ENCODE measurements around the gene KRTAP4-9. TPM values are rescaled to one million over a fixed set of nuclear protein-coding genes. Genes with fewer than 3 reads are reported as not detected.
"Not testable (repeated sequence)": the region's sequence is repeated elsewhere in the genome, so short reads cannot be mapped to it uniquely, and the experiment has no call there.

The KRTAP4-9 gene
- total RNA-seq (2022) (not detected in 2 replicates), Bru-seq, nascent RNA (not detected), BruChase-seq, experiment 1, labeled RNA remaining after a 2-hour chase (not detected), BruChase-seq, experiment 2, labeled RNA remaining after a 6-hour chase (percentile 18 among the genes with signal in this experiment)
- long read RNA-seq: 0 reads

DNA sequence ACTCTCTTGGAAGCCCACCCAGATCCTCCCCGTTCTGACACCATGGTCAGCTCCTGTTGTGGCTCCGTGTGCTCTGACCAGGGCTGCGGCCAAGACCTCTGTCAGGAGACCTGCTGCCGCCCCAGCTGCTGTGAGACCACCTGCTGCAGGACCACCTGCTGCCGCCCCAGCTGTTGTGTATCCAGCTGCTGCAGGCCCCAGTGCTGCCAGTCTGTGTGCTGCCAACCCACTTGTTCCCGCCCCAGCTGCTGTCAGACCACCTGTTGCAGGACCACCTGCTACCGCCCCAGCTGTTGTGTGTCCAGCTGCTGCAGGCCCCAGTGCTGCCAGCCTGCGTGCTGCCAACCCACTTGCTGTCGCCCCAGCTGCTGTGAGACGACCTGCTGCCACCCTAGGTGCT, at the start of gene KRTAP4-9:
TSS of gene KRTAP4-9 (plus strand) at position 43 of the 400 bp plus-strand sequence. CDS start at position 43, 0 bp downstream.
- H3K4me3 Mint-ChIP-seq (ENCODE audit: unreplicated experiment); BruUV-seq (replicated peaks); DNase-seq; H3K27me3 Mint-ChIP-seq (ENCODE audit: insufficient read depth, unreplicated experiment); H3K27me3 ChIP-seq (replicated peaks; ENCODE audit: control insufficient read depth, insufficient read depth, low read length); POLR2A ChIA-PET; H3K36me3 Mint-ChIP-seq (ENCODE audit: insufficient read depth, unreplicated experiment); H3K4me3 ChIP-seq (ENCODE audit: low read depth, low read length); intact Hi-C loops (cut with micrococcal nuclease; ENCODE audit: unreplicated experiment); H3K27ac Mint-ChIP-seq (ENCODE audit: unreplicated experiment); CTCF ChIA-PET; H3K4me1 ChIP-seq; H3K36me3 ChIP-seq (ENCODE audit: control insufficient read depth, insufficient read depth, low read length); H3K4me1 Mint-ChIP-seq (ENCODE audit: low read depth, unreplicated experiment); H3K9me3 ChIP-seq: not testable (repeated sequence)
- peaks cover 14% of the 10 kb centered on the region for H3K9me3 Mint-ChIP-seq (ENCODE audit: unreplicated experiment)

DNA sequence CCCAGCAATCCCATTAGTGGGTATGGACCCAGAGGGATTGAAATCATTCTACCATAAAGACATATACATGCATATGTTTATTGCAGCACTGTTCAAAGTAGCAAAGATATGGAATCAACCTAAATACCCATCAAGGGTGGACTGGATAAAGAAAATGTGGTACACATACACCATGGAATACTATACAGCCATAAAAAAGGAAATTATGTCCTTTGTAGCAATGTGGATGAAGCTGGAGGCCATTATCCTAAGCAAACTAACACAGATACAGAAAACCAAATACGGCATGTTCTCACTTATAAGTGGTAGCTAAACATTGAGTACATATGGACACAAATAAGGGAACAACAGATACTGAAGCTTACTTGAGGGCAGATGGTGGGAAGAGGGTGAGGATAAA, 47.6 kb upstream of the KRTAP4-9 start:
- no TSS peak for BruUV-seq (replicated peaks)
- H3K27ac Mint-ChIP-seq (ENCODE audit: unreplicated experiment): peak overlapping the region; percentile 76
- H3K9me3 Mint-ChIP-seq (ENCODE audit: unreplicated experiment): peaks cover 10% of the 10 kb centered on the region
- intact Hi-C loops (cut with micrococcal nuclease; ENCODE audit: unreplicated experiment): no loop called here
- Histone ChIP-seq H3K36me3 (ENCODE audit: control insufficient read depth, insufficient read depth, low read length) (no peaks in the 10 kb centered on the region), H3K4me1 (peaks cover 53% of the 10 kb centered on the region), H3K27me3 (replicated peaks; ENCODE audit: control insufficient read depth, insufficient read depth, low read length) (no peaks in the 10 kb centered on the region), H3K9me3 (peaks cover 13% of the 10 kb centered on the region), H3K4me3 (ENCODE audit: low read depth, low read length) (no peak overlapping the region)
- peaks cover 13% of the 10 kb centered on the region for H3K36me3 Mint-ChIP-seq (ENCODE audit: insufficient read depth, unreplicated experiment)
- no peak overlapping the region for H3K4me3 Mint-ChIP-seq (ENCODE audit: unreplicated experiment)
- TF ChIP-seq, protein P1, sequence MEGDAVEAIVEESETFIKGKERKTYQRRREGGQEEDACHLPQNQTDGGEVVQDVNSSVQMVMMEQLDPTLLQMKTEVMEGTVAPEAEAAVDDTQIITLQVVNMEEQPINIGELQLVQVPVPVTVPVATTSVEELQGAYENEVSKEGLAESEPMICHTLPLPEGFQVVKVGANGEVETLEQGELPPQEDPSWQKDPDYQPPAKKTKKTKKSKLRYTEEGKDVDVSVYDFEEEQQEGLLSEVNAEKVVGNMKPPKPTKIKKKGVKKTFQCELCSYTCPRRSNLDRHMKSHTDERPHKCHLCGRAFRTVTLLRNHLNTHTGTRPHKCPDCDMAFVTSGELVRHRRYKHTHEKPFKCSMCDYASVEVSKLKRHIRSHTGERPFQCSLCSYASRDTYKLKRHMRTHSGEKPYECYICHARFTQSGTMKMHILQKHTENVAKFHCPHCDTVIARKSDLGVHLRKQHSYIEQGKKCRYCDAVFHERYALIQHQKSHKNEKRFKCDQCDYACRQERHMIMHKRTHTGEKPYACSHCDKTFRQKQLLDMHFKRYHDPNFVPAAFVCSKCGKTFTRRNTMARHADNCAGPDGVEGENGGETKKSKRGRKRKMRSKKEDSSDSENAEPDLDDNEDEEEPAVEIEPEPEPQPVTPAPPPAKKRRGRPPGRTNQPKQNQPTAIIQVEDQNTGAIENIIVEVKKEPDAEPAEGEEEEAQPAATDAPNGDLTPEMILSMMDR (IDR thresholded peaks at IDR 0.05; ENCODE audit: insufficient read depth in 1 of 2, low read depth in 1 of 2, low read length in 1 of 2, severe bottlenecking in 1 of 2, unreplicated experiment in 1 of 2): no peak
- POLR2A ChIA-PET: no interaction called here
- H3K4me1 Mint-ChIP-seq (ENCODE audit: low read depth, unreplicated experiment): peaks cover 46% of the 10 kb centered on the region
- CTCF ChIA-PET: no interaction called here
- no peaks in the 10 kb centered on the region for H3K27me3 Mint-ChIP-seq (ENCODE audit: insufficient read depth, unreplicated experiment)
- DNase-seq: no peak

DNA sequence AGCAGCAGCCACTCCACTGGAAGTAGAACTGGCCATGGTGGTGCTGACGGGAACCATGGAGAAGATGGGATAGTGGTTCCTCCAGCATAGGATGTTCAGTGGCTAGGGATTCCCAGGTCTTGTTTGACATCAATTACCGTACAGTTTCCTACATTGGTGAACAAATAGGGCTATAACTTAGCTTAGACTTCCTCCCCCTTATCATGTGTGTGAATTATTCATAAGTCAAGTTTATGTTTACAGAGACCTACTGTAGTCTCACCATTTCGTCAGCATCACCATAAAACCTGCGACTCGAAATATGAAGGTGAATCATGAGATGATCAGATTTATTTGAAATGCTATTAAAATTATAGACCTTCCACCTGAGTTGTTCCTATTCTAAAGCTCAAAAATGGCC, 46.4 kb upstream of the KRTAP4-9 start:
- Mint-ChIP-seq H3K27me3 (ENCODE audit: insufficient read depth, unreplicated experiment) (no peaks in the 10 kb centered on the region), H3K36me3 (ENCODE audit: insufficient read depth, unreplicated experiment) (peaks cover 13% of the 10 kb centered on the region), H3K4me1 (ENCODE audit: low read depth, unreplicated experiment) (peaks cover 46% of the 10 kb centered on the region), H3K4me3 (ENCODE audit: unreplicated experiment) (peak overlapping the region; percentile 68), H3K9me3 (ENCODE audit: unreplicated experiment) (peaks cover 9% of the 10 kb centered on the region), H3K27ac (ENCODE audit: unreplicated experiment) (peak overlapping the region; percentile 76)
- TF ChIP-seq, protein P1 (IDR thresholded peaks at IDR 0.05; ENCODE audit: insufficient read depth in 1 of 2, low read depth in 1 of 2, low read length in 1 of 2, severe bottlenecking in 1 of 2, unreplicated experiment in 1 of 2): no peak
- CTCF ChIA-PET: interaction anchor here (0.6 to 1.4 kb wide), 7 partner anchors 9 to 490 kb away, joined by 3 to 8 read pairs (median 3); no protein-coding TSS in a partner anchor
- intact Hi-C loops (cut with micrococcal nuclease; ENCODE audit: unreplicated experiment): loop anchor here (1.0 kb wide), 3 partner anchors 49 to 149 kb away; partner anchors contain the start of gene KRTAP3-1
- peaks cover 5% of the 10 kb centered on the region; the same call in 1 of the 2 replicates for H3K9me3 ChIP-seq
- BruUV-seq (replicated peaks): no TSS peak
- no peaks in the 10 kb centered on the region for H3K36me3 ChIP-seq (ENCODE audit: control insufficient read depth, insufficient read depth, low read length)
- no peaks in the 10 kb centered on the region for H3K27me3 ChIP-seq (replicated peaks; ENCODE audit: control insufficient read depth, insufficient read depth, low read length)
- no peak for DNase-seq
- no peak overlapping the region for H3K4me3 ChIP-seq (ENCODE audit: low read depth, low read length)
- POLR2A ChIA-PET: interaction anchor here (0.6 to 1.9 kb wide), 7 partner anchors 10 to 202 kb away, joined by 4 to 10 read pairs (median 5); partner anchors contain the start of genes KRTAP3-1 and KRTAP4-1
- H3K4me1 ChIP-seq: peaks cover 53% of the 10 kb centered on the region

DNA sequence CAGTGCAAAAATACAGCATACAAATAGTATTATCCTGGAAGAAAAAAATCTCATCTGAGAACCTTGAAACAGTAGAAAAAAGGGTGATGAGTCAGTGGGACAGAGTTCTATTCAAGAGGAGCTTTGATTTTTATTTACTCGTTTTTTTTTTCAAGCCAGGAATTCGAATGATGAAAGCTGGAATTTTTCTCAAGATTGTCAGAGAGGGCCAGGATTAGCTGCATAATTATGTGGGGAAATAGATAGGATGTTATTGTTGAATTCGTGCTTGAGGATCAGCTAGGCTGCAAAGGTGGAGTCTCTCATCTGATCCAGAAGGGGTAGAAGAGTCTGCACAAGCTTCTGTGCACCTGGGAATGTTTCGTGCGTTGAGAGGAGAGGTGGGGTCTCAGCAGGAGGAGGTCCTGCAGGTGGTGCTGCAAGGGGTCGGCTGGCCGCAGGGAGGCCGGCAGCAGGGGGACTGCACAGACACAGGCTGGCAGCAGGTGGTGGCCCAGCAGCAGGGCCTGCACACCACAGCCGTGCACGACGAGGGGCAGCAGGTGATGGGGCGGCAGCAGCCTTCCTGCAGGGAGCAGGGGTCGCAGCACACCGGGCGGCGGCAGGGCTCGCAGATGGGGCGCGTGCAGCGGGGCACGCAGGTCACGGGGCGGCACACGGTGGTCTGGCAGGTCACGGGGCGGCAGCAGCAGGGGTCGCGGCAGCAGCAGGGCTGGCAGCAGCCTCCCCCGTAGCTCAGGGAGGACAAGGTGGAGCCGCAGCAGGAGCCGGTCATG, 45.7 kb upstream of the KRTAP4-9 start:
- DNase-seq: peak; percentile 79 to 86
- peak overlapping the region; percentile 22; the same call in 1 of the 2 replicates for H3K4me3 ChIP-seq (ENCODE audit: low read depth, low read length)
- intact Hi-C loops (cut with micrococcal nuclease; ENCODE audit: unreplicated experiment): loop anchor here (1.0 to 10.0 kb wide), 5 partner anchors 50 to 265 kb away; partner anchors contain the start of gene KRTAP3-1
- TSS peak; percentile 91 for BruUV-seq (replicated peaks)
- Mint-ChIP-seq H3K27ac (ENCODE audit: unreplicated experiment) (peak overlapping the region; percentile 76), H3K4me3 (ENCODE audit: unreplicated experiment) (peak overlapping the region; percentile 68), H3K36me3 (ENCODE audit: insufficient read depth, unreplicated experiment) (peaks cover 13% of the 10 kb centered on the region), H3K9me3 (ENCODE audit: unreplicated experiment) (peaks cover 13% of the 10 kb centered on the region), H3K4me1 (ENCODE audit: low read depth, unreplicated experiment) (peaks cover 46% of the 10 kb centered on the region)
- ChIA-PET POLR2A (interaction anchor here (0.6 to 1.9 kb wide), 7 partner anchors 11 to 203 kb away, joined by 4 to 10 read pairs (median 5); partner anchors contain the start of genes KRTAP3-1 and KRTAP4-1), CTCF (interaction anchor here (0.6 to 1.4 kb wide), 7 partner anchors 10 to 489 kb away, joined by 3 to 8 read pairs (median 3); no protein-coding TSS in a partner anchor)
- H3K27me3 Mint-ChIP-seq (ENCODE audit: insufficient read depth, unreplicated experiment); H3K36me3 ChIP-seq (ENCODE audit: control insufficient read depth, insufficient read depth, low read length); H3K9me3 ChIP-seq; H3K27me3 ChIP-seq (replicated peaks; ENCODE audit: control insufficient read depth, insufficient read depth, low read length): not testable (repeated sequence)
- H3K4me1 ChIP-seq: peaks cover 49% of the 10 kb centered on the region
